ENCODE measurements around the gene JAG2. TPM values are rescaled to one million over a fixed set of nuclear protein-coding genes. Genes with fewer than 3 reads are reported as not detected.

JAG2 gene
- total and polyA plus RNA-seq, 2 of the 4 experiments (the other 2 are of a cell fraction) = 0.18 to 0.58 TPM

GRCh38 chr14:105100910-105101309 is 67.7 kb downstream of the JAG2 start:
- no peaks in the 10 kb centered on the region for H3K9me1 ChIP-seq (ENCODE audit: insufficient read depth, low read length)
- H3K27me3 ChIP-seq (ENCODE audit: control insufficient read depth, insufficient read depth, low read length) = peaks cover 30% of the 10 kb centered on the region
- H3K4me3 ChIP-seq (ENCODE audit: insufficient read depth, low read depth, low read length) = no peak overlapping the region
- H2BK20ac ChIP-seq (ENCODE audit: low read depth, low read length) = no peak overlapping the region
- no peak overlapping the region for H3K4ac ChIP-seq (ENCODE audit: low read depth, low read length)
- H4K5ac ChIP-seq (ENCODE audit: low read depth, low read length) = no peak overlapping the region
- no peaks in the 10 kb centered on the region for H4K20me1 ChIP-seq (ENCODE audit: insufficient read depth, low read length)
- TF ChIP-seq MXI1 (IDR thresholded peaks at IDR 0.05; ENCODE audit: borderline replicate concordance, low read depth, low read length) (no peak), CHD1 (IDR thresholded peaks at IDR 0.05; ENCODE audit: low read depth, low read length) (no peak), MAFK (IDR thresholded peaks at IDR 0.05; ENCODE audit: low read depth, low read length) (no peak), BHLHE40 (IDR thresholded peaks at IDR 0.05; ENCODE audit: low read depth, low read length) (no peak), CEBPB (IDR thresholded peaks at IDR 0.05; ENCODE audit: low read depth, low read length) (no peak)
- no peak overlapping the region for H4K8ac ChIP-seq (ENCODE audit: low read depth in 2 of 2, low read length in 2 of 2)
- no peak overlapping the region for H2AK5ac ChIP-seq (ENCODE audit: low read depth, low read length)
- H2BK15ac ChIP-seq (ENCODE audit: low read depth, low read length) = no peak overlapping the region
- H3K4me1 ChIP-seq (ENCODE audit: control insufficient read depth, insufficient read depth, low read length) = no peaks in the 10 kb centered on the region
- H2BK120ac ChIP-seq (ENCODE audit: low read depth, low read length) = no peak overlapping the region
- in situ Hi-C loops (cut with MboI; ENCODE audit: low sequenced_read_pairs) = no loop called here
- dilution Hi-C loops (cut with HindIII; ENCODE audit: low sequenced_read_pairs, unreplicated experiment) = no loop called here
- peaks cover 7% of the 10 kb centered on the region; the same call in 1 of the 2 replicates for H3K9me3 ChIP-seq (ENCODE audit: control insufficient read depth, insufficient read depth, low read length)
- intact Hi-C loops (cut with micrococcal nuclease) = no loop called here
- H3K27ac ChIP-seq (ENCODE audit: insufficient read depth, low read length) = no peak overlapping the region
- POLR2A ChIA-PET (ENCODE audit: unreplicated experiment) = no interaction called here
- no peak overlapping the region for H4K91ac ChIP-seq (ENCODE audit: insufficient read depth, low read depth, low read length)
- no peak overlapping the region for H3K4me2 ChIP-seq (ENCODE audit: low read depth, low read length)
- no peak overlapping the region for H2AK9ac ChIP-seq (replicated peaks; ENCODE audit: low read depth, low read length, poor library complexity)
- no peaks in the 10 kb centered on the region for H3K79me1 ChIP-seq (ENCODE audit: low read depth in 1 of 2, low read length in 2 of 2)
- no peak overlapping the region for H3K18ac ChIP-seq (ENCODE audit: low read depth, low read length)
- DNase-seq = no peak
- H3K23ac ChIP-seq (ENCODE audit: low read depth, low read length) = no peak overlapping the region
- H2BK5ac ChIP-seq (ENCODE audit: low read depth, low read length, poor library complexity, severe bottlenecking) = no peak overlapping the region
- H3K56ac ChIP-seq (ENCODE audit: extremely low read depth, insufficient read depth, low read length) = no peak overlapping the region
- no peaks in the 10 kb centered on the region for H3K36me3 ChIP-seq (ENCODE audit: control insufficient read depth, insufficient read depth, low read length)
- no peak for ATAC-seq (ENCODE audit: low read depth)
- WGBS, 2 experiments (ENCODE audit: extremely low coverage in 2 of 2, insufficient read length in 1 of 2) = no CpG with 5 or more reads among the region's 4 CpGs
- no TSS peak for BruUV-seq (replicated peaks)
- H3K14ac ChIP-seq (replicated peaks; ENCODE audit: low read depth, low read length) = no peak overlapping the region
- no peak overlapping the region for H2AFZ ChIP-seq (replicated peaks; ENCODE audit: low read length, poor library complexity)
- H3K9ac ChIP-seq (ENCODE audit: low read depth, low read length) = no peak overlapping the region
- CTCF ChIA-PET = no interaction called here

Data from IMR-90 (cell line).